Activated CD8-positive, alpha-beta T cell treated with anti-CD3 and anti-CD28 coated beads, Interleukin-2, amount 10 ng/mL, durations not matched to agents 7 days and 5 days (primary cell): ENCODE results near the gene SPTY2D1. TPM values are rescaled to one million over a fixed set of nuclear protein-coding genes. Genes with fewer than 3 reads are reported as not detected.
A peak's percentile ranks its signal among the peaks of the same experiment; 100 is the strongest.

ENCODE experiments used
- ATAC-seq: fragments of 150-1000 bp; cut with Tn5 transposase; one replicate; pipeline ENCODE4 v1.10.0; 2021; ENCODE audit warnings: moderate library complexity
- CTCF ChIA-PET: fragments of 350-600 bp; sonication (Branson Sonifier 250); formaldehyde crosslinking; loops from one replicate; lab custom pipeline; 2021; ENCODE audit warnings: antibody characterized with exemption; lab: Charles Lee
- POLR2A ChIA-PET: fragments of 350-600 bp; sonication (Branson Sonifier 250); formaldehyde crosslinking; loops from one replicate; lab custom pipeline; 2021; ENCODE audit warnings: antibody characterized with exemption; lab: Charles Lee
- DNase-seq: peaks from one replicate; pipeline ENCODE4 v3.0.0-alpha.2; 2020
- H3K27ac Mint-ChIP-seq: one replicate; pipeline ENCODE4 v1.8.0; 2021; ENCODE audit warnings: mild to moderate bottlenecking, mixed read lengths
- H3K27me3 Mint-ChIP-seq: one replicate; pipeline ENCODE4 v1.8.0; 2021; ENCODE audit warnings: low read depth, mixed read lengths
- H3K36me3 Mint-ChIP-seq: one replicate; pipeline ENCODE4 v1.8.0; 2021; ENCODE audit warnings: low read depth, mixed read lengths
- H3K4me1 Mint-ChIP-seq: one replicate; pipeline ENCODE4 v1.8.0; 2021; ENCODE audit warnings: low read depth, mixed read lengths
- H3K4me3 Mint-ChIP-seq: one replicate; pipeline ENCODE4 v1.8.0; 2021; ENCODE audit warnings: mild to moderate bottlenecking, mixed read lengths
- H3K9me3 Mint-ChIP-seq: one replicate; pipeline ENCODE4 v1.8.0; 2022; ENCODE audit warnings: mixed read lengths; ENCODE audit not compliant: insufficient read depth
- total RNA-seq, 2 experiments: library from RNA; stranded (reverse); gene quantifications; one replicate each; pipeline ENCODE4 v1.2.3, GENCODE V29; 2021

The SPTY2D1 gene
- total RNA-seq, 2 experiments from 2014 or later = 25.7 to 26.0 TPM

- Mint-ChIP-seq H3K27ac (peak overlapping the region; percentile 85), H3K36me3 (peaks cover 40% of the 10 kb centered on the region), H3K27me3 (no peaks in the 10 kb centered on the region), H3K9me3 (no peaks in the 10 kb centered on the region), H3K4me3 (peak overlapping the region; percentile 72), H3K4me1 (peaks cover 53% of the 10 kb centered on the region)
- ChIA-PET POLR2A (interaction anchor here (1.0 to 3.0 kb wide), 3 partner anchors 10 to 30 kb away, joined by 4 to 37 read pairs (median 5); partner anchors contain the start of genes SPTY2D1 and UEVLD), CTCF (interaction anchor here (0.8 to 1.6 kb wide), 9 partner anchors 9 to 375 kb away, joined by 3 to 16 read pairs (median 5); partner anchors contain the start of gene SPTY2D1)
- ATAC-seq = no peak
- DNase-seq = no peak
Observed at GRCh38 chr11:18618342-18619025, 15.7 kb downstream of the SPTY2D1 start.

GRCh38 chr11:18617688-18618341, 16.3 kb downstream of the SPTY2D1 start:
- peaks cover 37% of the 10 kb centered on the region for H3K36me3 Mint-ChIP-seq
- peaks cover 53% of the 10 kb centered on the region for H3K4me1 Mint-ChIP-seq
- H3K27ac Mint-ChIP-seq = peak overlapping the region; percentile 85
- peak overlapping the region; percentile 72 for H3K4me3 Mint-ChIP-seq
- DNase-seq (peak; percentile 72), ATAC-seq (peak; percentile 84)
- ChIA-PET POLR2A (interaction anchor here (0.6 to 3.0 kb wide), 4 partner anchors 11 to 31 kb away, joined by 3 to 37 read pairs (median 4); partner anchors contain the start of genes SPTY2D1 and UEVLD), CTCF (interaction anchor here (0.8 to 1.6 kb wide), 9 partner anchors 8 to 374 kb away, joined by 3 to 16 read pairs (median 5); partner anchors contain the start of gene SPTY2D1)
- H3K9me3 Mint-ChIP-seq = no peaks in the 10 kb centered on the region
- no peaks in the 10 kb centered on the region for H3K27me3 Mint-ChIP-seq

- DNase-seq (no peak), ATAC-seq (peak; percentile 47)
- no peak overlapping the region for H3K27ac Mint-ChIP-seq
- H3K9me3 Mint-ChIP-seq = no peaks in the 10 kb centered on the region
- no peaks in the 10 kb centered on the region for H3K27me3 Mint-ChIP-seq
- CTCF ChIA-PET = interaction anchor here (1.0 to 2.8 kb wide), 4 partner anchors 25 to 115 kb away, joined by 3 to 10 read pairs (median 6); no protein-coding TSS in a partner anchor
- POLR2A ChIA-PET = interaction anchor here (1.5 to 4.3 kb wide), 2 partner anchors 18 to 221 kb away, joined by 7 to 30 read pairs; partner anchors contain the start of genes LDHA and SPTY2D1
- H3K36me3 Mint-ChIP-seq = peaks cover 43% of the 10 kb centered on the region
- H3K4me1 Mint-ChIP-seq = peaks cover 43% of the 10 kb centered on the region
- H3K4me3 Mint-ChIP-seq = no peak overlapping the region
Observed at GRCh38 chr11:18615628-18616392, 18.3 kb downstream of the SPTY2D1 start.

GRCh38 chr11:18614667-18615066, 19.5 kb downstream of the SPTY2D1 start:
- Mint-ChIP-seq H3K4me1 (peaks cover 39% of the 10 kb centered on the region), H3K27me3 (no peaks in the 10 kb centered on the region), H3K27ac (no peak overlapping the region), H3K9me3 (no peaks in the 10 kb centered on the region), H3K4me3 (no peak overlapping the region), H3K36me3 (peaks cover 49% of the 10 kb centered on the region)
- ATAC-seq (no peak), DNase-seq (no peak)
- ChIA-PET POLR2A (interaction anchor here (4.3 kb wide), 1 partner anchor 19 kb away, joined by 30 read pairs; the partner anchor contains the start of gene SPTY2D1), CTCF (interaction anchor here (1.0 to 2.8 kb wide), 3 partner anchors 9 to 116 kb away, joined by 3 to 10 read pairs (median 4); no protein-coding TSS in a partner anchor)

GRCh38 chr11:18612394-18612793, 21.7 kb downstream of the SPTY2D1 start:
- Mint-ChIP-seq H3K27me3 (no peaks in the 10 kb centered on the region), H3K9me3 (no peaks in the 10 kb centered on the region), H3K27ac (no peak overlapping the region), H3K4me3 (no peak overlapping the region), H3K4me1 (peaks cover 18% of the 10 kb centered on the region), H3K36me3 (peaks cover 54% of the 10 kb centered on the region)
- CTCF ChIA-PET = interaction anchor here (0.9 kb wide), 1 partner anchor 28 kb away, joined by 3 read pairs; no protein-coding TSS in a partner anchor
- no peak for ATAC-seq
- no peak for DNase-seq
- POLR2A ChIA-PET = no interaction called here

- no peak for ATAC-seq
- CTCF ChIA-PET = no interaction called here
- Mint-ChIP-seq H3K4me3 (no peak overlapping the region), H3K4me1 (peaks cover 8% of the 10 kb centered on the region), H3K9me3 (no peaks in the 10 kb centered on the region), H3K36me3 (peaks cover 55% of the 10 kb centered on the region), H3K27ac (no peak overlapping the region), H3K27me3 (no peaks in the 10 kb centered on the region)
- POLR2A ChIA-PET = interaction anchor here (0.5 kb wide), 1 partner anchor 261 kb away, joined by 3 read pairs; no protein-coding TSS in a partner anchor
- DNase-seq = no peak
Observed at GRCh38 chr11:18611196-18611595, 22.9 kb downstream of the SPTY2D1 start.

- no peaks in the 10 kb centered on the region for H3K9me3 Mint-ChIP-seq
- H3K36me3 Mint-ChIP-seq = peaks cover 35% of the 10 kb centered on the region
- DNase-seq (no peak), ATAC-seq (no peak)
- ChIA-PET CTCF (interaction anchor here (0.8 kb wide), 1 partner anchor 25 kb away, joined by 3 read pairs; no protein-coding TSS in a partner anchor), POLR2A (no interaction called here)
- no peaks in the 10 kb centered on the region for H3K27me3 Mint-ChIP-seq
- no peak overlapping the region for H3K4me3 Mint-ChIP-seq
- no peak overlapping the region for H3K27ac Mint-ChIP-seq
- H3K4me1 Mint-ChIP-seq = no peaks in the 10 kb centered on the region
Observed at GRCh38 chr11:18608376-18608775, 25.8 kb downstream of the SPTY2D1 start.

- ATAC-seq = no peak
- Mint-ChIP-seq H3K4me1 (no peaks in the 10 kb centered on the region), H3K9me3 (no peaks in the 10 kb centered on the region), H3K27ac (no peak overlapping the region), H3K27me3 (peaks cover 2% of the 10 kb centered on the region), H3K36me3 (peaks cover 2% of the 10 kb centered on the region), H3K4me3 (no peak overlapping the region)
- ChIA-PET CTCF (interaction anchor here (1.1 kb wide), 1 partner anchor 121 kb away, joined by 6 read pairs; no protein-coding TSS in a partner anchor), POLR2A (no interaction called here)
- DNase-seq = no peak
Observed at GRCh38 chr11:18600915-18601569, 33.1 kb downstream of the SPTY2D1 start.

GRCh38 chr11:18599739-18600230, 34.4 kb downstream of the SPTY2D1 start, which contains the start of gene MISFA:
Gene MISFA, plus strand, starts transcription at chr11:18599789. Its CDS starts 140 bp downstream, at chr11:18599929.
- H3K27me3 Mint-ChIP-seq = peaks cover 2% of the 10 kb centered on the region
- H3K4me3 Mint-ChIP-seq = no peak within 1 kb of the TSS
- ChIA-PET CTCF (interaction anchor here (1.2 kb wide), 1 partner anchor 176 kb away, joined by 3 read pairs; no protein-coding TSS in a partner anchor), POLR2A (no interaction called here)
- no peaks in the 10 kb centered on the region for H3K4me1 Mint-ChIP-seq
- no peaks in the 10 kb centered on the region for H3K36me3 Mint-ChIP-seq
- DNase-seq = no peak
- ATAC-seq = no peak
- H3K9me3 Mint-ChIP-seq = no peaks in the 10 kb centered on the region
- H3K27ac Mint-ChIP-seq = peak within 1 kb of the TSS; percentile 25

GRCh38 chr11:18594999-18595749, 39.0 kb downstream of the SPTY2D1 start:
- Mint-ChIP-seq H3K36me3 (no peaks in the 10 kb centered on the region), H3K4me1 (peaks cover 9% of the 10 kb centered on the region), H3K4me3 (no peak overlapping the region), H3K27ac (no peak overlapping the region), H3K27me3 (peaks cover 2% of the 10 kb centered on the region), H3K9me3 (no peaks in the 10 kb centered on the region)
- CTCF ChIA-PET = interaction anchor here (1.0 kb wide), 1 partner anchor 17 kb away, joined by 3 read pairs; no protein-coding TSS in a partner anchor
- POLR2A ChIA-PET = no interaction called here
- no peak for DNase-seq
- ATAC-seq = no peak
